OCI-LY7 (cell line): ENCODE measurements around the gene SWT1. TPM values are rescaled to one million over a fixed set of nuclear protein-coding genes. Genes with fewer than 3 reads are reported as not detected.

Experiments
- BruUV-seq: library from RNA; stranded (reverse); fragments of 400-500 nt; replicated peaks from 2 replicates; lab custom pipeline; 2021; lab: Mats Ljungman, UMichigan
- CTCF ChIA-PET: fragments of 300-600 bp; sonication (Branson Sonifier 250); formaldehyde crosslinking; loops from one replicate; lab custom pipeline; 2022; ENCODE audit warnings: antibody characterized with exemption; ENCODE audit not compliant: unreplicated experiment; lab: Charles Lee
- POLR2A ChIA-PET: fragments of 300-600 bp; sonication (Branson Sonifier 250); formaldehyde crosslinking; loops from one replicate; lab custom pipeline; 2022; ENCODE audit warnings: antibody characterized with exemption; lab: Charles Lee
- DNase-seq: peaks from one replicate; pipeline ENCODE4 v3.0.0-alpha.2; 2015; ENCODE audit warnings: low spot score
- H2AFZ ChIP-seq: fragments of 200-600 bp; sonication (generic), shearing (Covaris generic); 2 replicates; pipeline ENCODE4 v1.6.1; 2014; ENCODE audit warnings: mild to moderate bottlenecking, antibody characterized with exemption, low read length, moderate library complexity
- H3K27ac ChIP-seq: fragments of 200-600 bp; sonication (generic); 2 replicates; pipeline ENCODE4 v1.5.1; 2014; ENCODE audit warnings: mixed run types, low read depth, mild to moderate bottlenecking, moderate library complexity, low read length, inconsistent platforms; ENCODE audit not compliant: poor library complexity, severe bottlenecking
- H3K36me3 ChIP-seq: fragments of 200-600 bp; sonication (generic); 2 replicates; pipeline ENCODE4 v1.6.1; 2014; ENCODE audit warnings: mild to moderate bottlenecking, antibody characterized with exemption, low read length, moderate library complexity, mixed read lengths; ENCODE audit not compliant: insufficient read depth
- H3K4me1 ChIP-seq: fragments of 200-600 bp; sonication (generic); 2 replicates; pipeline ENCODE4 v1.5.1; 2014; ENCODE audit warnings: mild to moderate bottlenecking, low read length; ENCODE audit not compliant: insufficient read depth, poor library complexity, severe bottlenecking
- H3K4me2 ChIP-seq: fragments of 200-600 bp; sonication (generic); 2 replicates; pipeline ENCODE4 v1.6.1; 2014; ENCODE audit warnings: mild to moderate bottlenecking, low read length
- H3K4me3 ChIP-seq: fragments of 200-600 bp; sonication (generic); 2 replicates; pipeline ENCODE4 v1.5.1; 2014; ENCODE audit warnings: mild to moderate bottlenecking, low read depth, low read length; ENCODE audit not compliant: poor library complexity, severe bottlenecking
- H3K79me2 ChIP-seq: fragments of 200-600 bp; sonication (generic); 2 replicates; pipeline ENCODE4 v1.6.1; 2016; ENCODE audit warnings: low read depth, mild to moderate bottlenecking, low read length, moderate library complexity, mixed read lengths; ENCODE audit not compliant: insufficient read depth
- H3K9me2 ChIP-seq: fragments of 200-600 bp; sonication (generic); 2 replicates; pipeline ENCODE4 v1.6.1; 2016; ENCODE audit warnings: mild to moderate bottlenecking, low read length, mixed read lengths; ENCODE audit not compliant: insufficient read depth
- H3K9me3 ChIP-seq: fragments of 200-600 bp; sonication (generic); 2 replicates; pipeline ENCODE4 v1.6.1; 2014; ENCODE audit warnings: mild to moderate bottlenecking, mixed run types, low read length, mixed read lengths
- H4K20me1 ChIP-seq: fragments of 200-600 bp; sonication (generic); 2 replicates; pipeline ENCODE4 v1.6.1; 2014; ENCODE audit warnings: mild to moderate bottlenecking, antibody characterized with exemption, low read length, moderate library complexity, mixed read lengths; ENCODE audit not compliant: insufficient read depth
- EZH2phosphoT487 ChIP-seq: fragments of 200-600 bp; sonication (generic); IDR thresholded peaks from 2 replicates; pipeline ENCODE4 v1.6.1; 2018; ENCODE audit warnings: low read depth, borderline replicate concordance, mild to moderate bottlenecking, mixed run types, antibody characterized with exemption, low read length, moderate library complexity, mixed read lengths
- intact Hi-C: fragments of 100-400 bp; cut with micrococcal nuclease; formaldehyde crosslinking; loops from one replicate; pipeline ENCODE4 v1.10.0; 2022; ENCODE audit not compliant: unreplicated experiment
- total RNA-seq, 2 experiments: library from RNA; depleted of rRNA in 1 of 2; stranded (reverse); fragments of >200 nt in 1 of 2; shearing (Covaris generic) in 1 of 2; gene quantifications; 2 replicates each; pipeline ENCODE4 v1.2.3, GENCODE V29; 2014 to 2022
- TF ChIP-seq, protein P1 (sequence below): fragments of 200-600 bp; sonication (generic); conservative IDR thresholded peaks from 2 replicates; pipeline ENCODE4 v1.5.1; 2014; ENCODE audit warnings: mild to moderate bottlenecking, antibody characterized with exemption, low read length, moderate library complexity, mixed read lengths

The SWT1 gene
- total RNA-seq, 2 experiments from 2014 or later: 2.1 to 2.6 TPM

DNA sequence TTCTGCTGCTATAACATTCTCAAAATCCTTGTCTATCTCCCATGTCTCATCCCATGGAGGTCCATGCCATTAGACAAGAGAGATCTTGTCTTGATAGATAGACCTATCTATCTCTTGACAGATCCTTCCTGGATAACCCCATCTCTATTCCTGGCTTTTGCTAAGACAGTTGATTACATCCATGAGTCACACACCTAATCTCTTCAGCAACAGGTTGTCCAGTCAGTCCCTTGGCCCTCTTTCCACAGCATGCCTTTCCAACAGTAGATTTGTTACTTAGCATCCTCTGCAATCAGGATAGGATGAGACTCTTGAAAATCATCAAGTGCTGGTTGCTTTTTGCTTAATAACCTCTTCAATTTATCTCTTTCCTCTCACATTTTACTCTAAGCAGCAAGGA lies 46.8 kb upstream of the SWT1 start:
- Histone ChIP-seq H3K79me2 (no peaks in the 10 kb centered on the region), H3K4me1 (no peaks in the 10 kb centered on the region), H3K36me3 (no peaks in the 10 kb centered on the region), H3K4me2 (no peak overlapping the region), H3K27ac (no peak overlapping the region), H2AFZ (no peak overlapping the region), H3K9me2 (no peaks in the 10 kb centered on the region), H3K9me3 (peaks cover 4% of the 10 kb centered on the region; the same call in 1 of the 2 replicates), H3K4me3 (no peak overlapping the region), H4K20me1 (no peaks in the 10 kb centered on the region)
- ChIA-PET POLR2A (interaction anchor here (0.6 kb wide), 1 partner anchor 517 kb away, joined by 3 read pairs; no protein-coding TSS in a partner anchor), CTCF (no interaction called here)
- no TSS peak for BruUV-seq
- intact Hi-C loops: no loop called here
- TF ChIP-seq, protein P1, sequence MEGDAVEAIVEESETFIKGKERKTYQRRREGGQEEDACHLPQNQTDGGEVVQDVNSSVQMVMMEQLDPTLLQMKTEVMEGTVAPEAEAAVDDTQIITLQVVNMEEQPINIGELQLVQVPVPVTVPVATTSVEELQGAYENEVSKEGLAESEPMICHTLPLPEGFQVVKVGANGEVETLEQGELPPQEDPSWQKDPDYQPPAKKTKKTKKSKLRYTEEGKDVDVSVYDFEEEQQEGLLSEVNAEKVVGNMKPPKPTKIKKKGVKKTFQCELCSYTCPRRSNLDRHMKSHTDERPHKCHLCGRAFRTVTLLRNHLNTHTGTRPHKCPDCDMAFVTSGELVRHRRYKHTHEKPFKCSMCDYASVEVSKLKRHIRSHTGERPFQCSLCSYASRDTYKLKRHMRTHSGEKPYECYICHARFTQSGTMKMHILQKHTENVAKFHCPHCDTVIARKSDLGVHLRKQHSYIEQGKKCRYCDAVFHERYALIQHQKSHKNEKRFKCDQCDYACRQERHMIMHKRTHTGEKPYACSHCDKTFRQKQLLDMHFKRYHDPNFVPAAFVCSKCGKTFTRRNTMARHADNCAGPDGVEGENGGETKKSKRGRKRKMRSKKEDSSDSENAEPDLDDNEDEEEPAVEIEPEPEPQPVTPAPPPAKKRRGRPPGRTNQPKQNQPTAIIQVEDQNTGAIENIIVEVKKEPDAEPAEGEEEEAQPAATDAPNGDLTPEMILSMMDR: no peak
- no peak for TF ChIP-seq EZH2phosphoT487
- no peak for DNase-seq

DNA sequence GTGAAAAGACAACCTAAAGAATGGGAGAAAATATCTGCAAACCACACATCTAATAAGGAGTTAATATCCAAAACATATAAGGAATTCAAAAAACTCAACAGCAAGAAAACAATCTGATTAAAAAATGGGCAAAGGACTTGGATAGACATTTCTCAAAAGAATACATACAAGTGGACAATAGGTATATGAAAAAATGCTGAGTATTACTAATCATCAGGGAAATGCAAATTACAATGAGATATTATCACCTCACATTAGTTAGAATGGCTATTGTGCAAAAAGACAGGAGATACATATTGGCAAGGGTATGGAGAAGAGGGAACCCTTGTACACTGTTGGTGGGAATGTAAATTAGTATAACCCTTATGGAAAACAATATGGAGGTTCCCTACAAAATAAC lies 45.1 kb upstream of the SWT1 start:
- TF ChIP-seq, protein P1: no peak
- TF ChIP-seq EZH2phosphoT487: no peak
- no TSS peak for BruUV-seq
- POLR2A ChIA-PET: no interaction called here

DNA sequence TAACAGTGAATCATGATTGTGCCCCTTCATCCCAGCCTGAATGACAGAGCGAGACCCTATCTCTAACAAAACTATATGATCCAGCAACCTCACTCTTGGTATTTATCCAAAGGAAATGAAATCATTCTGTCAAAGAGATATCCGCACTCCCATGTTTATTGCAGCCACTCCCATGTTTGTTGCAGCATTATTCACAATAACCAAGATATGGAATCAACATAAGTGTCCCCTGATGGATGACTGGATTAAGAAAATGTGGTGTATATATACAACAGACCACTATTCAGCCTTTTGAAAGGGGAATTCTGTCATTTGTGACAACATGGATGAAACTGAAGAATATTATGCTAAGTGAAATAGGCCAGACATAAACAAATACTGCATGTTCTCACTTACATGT lies 44.6 kb upstream of the SWT1 start:
- no peaks in the 10 kb centered on the region for H3K79me2 ChIP-seq
- H2AFZ ChIP-seq: no peak overlapping the region
- H3K27ac ChIP-seq: no peak overlapping the region
- no peak overlapping the region for H3K4me2 ChIP-seq
- H3K36me3 ChIP-seq: no peaks in the 10 kb centered on the region
- H4K20me1 ChIP-seq: no peaks in the 10 kb centered on the region
- no peaks in the 10 kb centered on the region for H3K4me1 ChIP-seq
- CTCF ChIA-PET: no interaction called here
- TF ChIP-seq, protein P1: no peak
- TF ChIP-seq EZH2phosphoT487: no peak
- no peak for DNase-seq
- no TSS peak for BruUV-seq
- intact Hi-C loops: no loop called here
- H3K9me3 ChIP-seq: peaks cover 4% of the 10 kb centered on the region; the same call in 1 of the 2 replicates
- POLR2A ChIA-PET: no interaction called here
- H3K4me3 ChIP-seq: no peak overlapping the region
- H3K9me2 ChIP-seq: no peaks in the 10 kb centered on the region

More for the DNA sequence above, 45.1 kb upstream of the SWT1 start:
- Histone ChIP-seq H3K79me2 (no peaks in the 10 kb centered on the region), H3K4me2 (no peak overlapping the region), H3K9me3 (peaks cover 4% of the 10 kb centered on the region; the same call in 1 of the 2 replicates), H3K36me3 (no peaks in the 10 kb centered on the region), H3K4me3 (no peak overlapping the region), H3K27ac (no peak overlapping the region), H2AFZ (no peak overlapping the region), H4K20me1 (no peaks in the 10 kb centered on the region), H3K4me1 (no peaks in the 10 kb centered on the region), H3K9me2 (no peaks in the 10 kb centered on the region)
- intact Hi-C loops: no loop called here
- CTCF ChIA-PET: no interaction called here
- DNase-seq: no peak
